ENCODE measurements around the gene TBC1D14.

TBC1D14 gene

DNA sequence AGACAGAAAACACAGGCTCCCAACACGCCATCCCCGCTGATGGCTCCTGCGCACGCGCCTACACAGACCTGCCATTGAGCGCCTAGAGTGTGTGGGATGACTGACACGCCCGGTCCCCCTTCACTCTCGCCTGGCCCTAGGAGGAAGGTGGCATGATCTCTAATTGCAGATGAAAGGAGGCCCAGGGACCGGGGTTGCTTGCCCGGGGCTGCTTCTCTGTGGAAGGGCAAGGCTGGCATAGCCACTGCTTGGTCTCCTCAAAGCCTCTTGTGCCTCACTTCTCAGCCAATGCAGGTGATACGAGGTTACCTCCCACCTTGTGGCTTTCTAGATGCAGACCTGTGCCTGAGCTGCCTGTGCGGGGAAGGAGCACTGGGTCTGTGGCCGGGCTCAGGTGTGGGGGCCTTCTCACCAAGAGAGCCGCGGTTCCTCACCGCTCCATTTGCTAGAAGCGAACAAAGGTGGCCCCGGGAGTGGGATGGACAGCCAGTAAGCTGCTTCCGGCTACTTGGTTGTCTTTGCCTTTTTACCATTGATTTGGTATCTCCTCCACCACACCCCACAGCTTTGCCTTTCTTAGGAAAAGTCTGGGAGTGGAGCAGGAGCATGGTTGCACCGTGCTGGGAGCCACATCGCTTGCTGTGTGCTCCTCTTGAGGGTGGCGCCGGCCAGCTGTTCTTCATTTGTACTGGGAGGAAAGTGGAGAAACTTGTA is 47.0 kb downstream of the TBC1D14 start:
- Histone ChIP-seq H3K36me3 (ENCODE audit: control insufficient read depth, insufficient read depth, low read length) (no peaks in the 10 kb centered on the region), H3K9ac (ENCODE audit: low read length) (no peak overlapping the region), H3K27ac (ENCODE audit: low read depth, low read length) (no peak overlapping the region), H3K4me1 (ENCODE audit: control insufficient read depth, insufficient read depth, low read length) (no peaks in the 10 kb centered on the region), H3K27me3 (ENCODE audit: control insufficient read depth, insufficient read depth, low read length) (no peaks in the 10 kb centered on the region), H3K4me3 (ENCODE audit: low read length) (no peak overlapping the region)

DNA sequence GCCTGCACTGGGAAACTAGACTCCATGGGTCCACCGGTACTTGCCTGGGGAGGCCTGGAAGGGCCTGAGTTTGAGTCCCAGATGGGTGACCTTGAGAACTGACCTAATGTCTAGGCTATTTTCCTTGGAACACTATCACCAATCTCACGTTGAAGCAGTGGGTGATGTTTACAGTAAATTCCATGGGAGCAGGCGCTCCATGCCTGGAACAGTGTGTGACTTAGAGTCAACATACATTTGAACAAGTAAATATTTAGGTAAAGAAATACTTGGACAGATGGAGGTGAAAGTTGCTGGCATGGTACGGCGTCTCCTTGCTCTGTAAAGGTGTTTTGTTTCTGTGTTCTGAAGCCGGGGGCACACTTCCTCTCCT is 47.5 kb downstream of the TBC1D14 start:
- no peaks in the 10 kb centered on the region for H3K27me3 ChIP-seq (ENCODE audit: control insufficient read depth, insufficient read depth, low read length)
- H3K4me3 ChIP-seq (ENCODE audit: low read length), result no peak overlapping the region
- no peaks in the 10 kb centered on the region for H3K36me3 ChIP-seq (ENCODE audit: control insufficient read depth, insufficient read depth, low read length)
- H3K9ac ChIP-seq (ENCODE audit: low read length), result no peak overlapping the region
- H3K4me1 ChIP-seq (ENCODE audit: control insufficient read depth, insufficient read depth, low read length), result no peaks in the 10 kb centered on the region
- H3K27ac ChIP-seq (ENCODE audit: low read depth, low read length), result no peak overlapping the region

DNA sequence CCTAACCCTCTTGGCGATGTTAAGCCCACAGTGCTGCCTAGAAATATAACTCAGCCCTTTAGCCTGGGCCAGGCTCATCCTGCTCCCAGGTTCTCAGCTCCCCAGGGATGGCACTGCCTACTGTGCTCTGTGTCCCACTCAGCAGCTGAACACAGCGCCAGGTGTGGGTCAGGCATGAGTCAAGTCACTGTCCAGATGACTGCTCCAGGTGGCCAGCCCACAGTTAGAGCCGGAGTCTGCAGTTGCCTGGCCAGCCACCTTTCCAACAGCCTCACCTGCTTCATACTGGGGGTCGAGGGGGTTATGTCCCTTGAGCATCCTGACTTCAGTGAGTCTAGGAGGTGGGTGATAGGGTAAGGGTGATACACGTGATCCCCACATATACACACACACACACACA is 48.4 kb downstream of the TBC1D14 start:
- Histone ChIP-seq H3K36me3 (ENCODE audit: control insufficient read depth, insufficient read depth, low read length) (no peaks in the 10 kb centered on the region), H3K27ac (ENCODE audit: low read depth, low read length) (no peak overlapping the region), H3K27me3 (ENCODE audit: control insufficient read depth, insufficient read depth, low read length) (no peaks in the 10 kb centered on the region), H3K4me1 (ENCODE audit: control insufficient read depth, insufficient read depth, low read length) (no peaks in the 10 kb centered on the region), H3K9ac (ENCODE audit: low read length) (no peak overlapping the region), H3K4me3 (ENCODE audit: low read length) (no peak overlapping the region)

DNA sequence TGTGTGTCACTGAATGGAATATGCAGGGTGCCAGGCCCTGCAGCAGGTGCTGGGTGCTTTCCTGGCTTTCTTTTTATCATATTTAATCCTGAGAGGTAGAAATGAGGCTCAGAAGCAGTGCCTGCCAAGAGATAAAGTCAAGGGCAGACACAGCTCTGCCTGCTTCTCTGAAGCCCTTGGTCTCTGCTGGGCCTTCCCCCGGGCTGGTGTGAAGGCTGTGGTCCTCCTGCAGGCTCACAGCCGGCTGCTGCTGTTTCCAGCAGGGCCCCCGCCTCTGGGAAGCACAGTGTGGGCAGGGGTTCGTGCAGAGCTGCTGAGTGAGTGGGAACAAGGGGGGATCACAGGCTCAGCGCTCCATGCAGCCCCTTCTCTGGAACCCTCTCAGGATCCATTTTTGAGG is 49.6 kb downstream of the TBC1D14 start:
- Histone ChIP-seq H3K4me3 (ENCODE audit: low read length) (no peak overlapping the region), H3K4me1 (ENCODE audit: control insufficient read depth, insufficient read depth, low read length) (no peaks in the 10 kb centered on the region), H3K9ac (ENCODE audit: low read length) (no peak overlapping the region), H3K27ac (ENCODE audit: low read depth, low read length) (no peak overlapping the region), H3K36me3 (ENCODE audit: control insufficient read depth, insufficient read depth, low read length) (no peaks in the 10 kb centered on the region), H3K27me3 (ENCODE audit: control insufficient read depth, insufficient read depth, low read length) (no peaks in the 10 kb centered on the region)

DNA sequence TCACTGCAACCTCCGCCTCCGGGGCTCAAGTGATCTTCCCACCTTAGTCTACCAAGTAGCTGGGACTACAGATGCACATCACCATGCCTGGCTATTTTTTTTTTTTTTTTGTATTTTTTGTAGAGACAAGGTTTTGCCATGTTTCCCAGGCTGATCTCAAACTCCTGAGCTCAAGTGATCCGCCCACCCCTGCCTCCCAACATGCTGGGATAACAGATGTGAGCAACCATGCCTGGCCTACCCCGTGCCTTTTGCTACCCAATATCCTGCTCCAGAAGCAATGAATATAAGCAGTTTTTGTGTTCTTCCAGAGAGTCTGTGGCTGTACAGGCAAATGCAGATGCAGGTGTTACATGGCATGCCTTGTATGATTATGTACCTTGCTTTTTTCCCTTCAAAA is 50.5 kb downstream of the TBC1D14 start:
- H3K27ac ChIP-seq (ENCODE audit: low read depth, low read length), result no peak overlapping the region
- no peaks in the 10 kb centered on the region for H3K27me3 ChIP-seq (ENCODE audit: control insufficient read depth, insufficient read depth, low read length)
- H3K4me3 ChIP-seq (ENCODE audit: low read length), result no peak overlapping the region
- no peak overlapping the region for H3K9ac ChIP-seq (ENCODE audit: low read length)
- no peaks in the 10 kb centered on the region for H3K36me3 ChIP-seq (ENCODE audit: control insufficient read depth, insufficient read depth, low read length)
- H3K4me1 ChIP-seq (ENCODE audit: control insufficient read depth, insufficient read depth, low read length), result no peaks in the 10 kb centered on the region

DNA sequence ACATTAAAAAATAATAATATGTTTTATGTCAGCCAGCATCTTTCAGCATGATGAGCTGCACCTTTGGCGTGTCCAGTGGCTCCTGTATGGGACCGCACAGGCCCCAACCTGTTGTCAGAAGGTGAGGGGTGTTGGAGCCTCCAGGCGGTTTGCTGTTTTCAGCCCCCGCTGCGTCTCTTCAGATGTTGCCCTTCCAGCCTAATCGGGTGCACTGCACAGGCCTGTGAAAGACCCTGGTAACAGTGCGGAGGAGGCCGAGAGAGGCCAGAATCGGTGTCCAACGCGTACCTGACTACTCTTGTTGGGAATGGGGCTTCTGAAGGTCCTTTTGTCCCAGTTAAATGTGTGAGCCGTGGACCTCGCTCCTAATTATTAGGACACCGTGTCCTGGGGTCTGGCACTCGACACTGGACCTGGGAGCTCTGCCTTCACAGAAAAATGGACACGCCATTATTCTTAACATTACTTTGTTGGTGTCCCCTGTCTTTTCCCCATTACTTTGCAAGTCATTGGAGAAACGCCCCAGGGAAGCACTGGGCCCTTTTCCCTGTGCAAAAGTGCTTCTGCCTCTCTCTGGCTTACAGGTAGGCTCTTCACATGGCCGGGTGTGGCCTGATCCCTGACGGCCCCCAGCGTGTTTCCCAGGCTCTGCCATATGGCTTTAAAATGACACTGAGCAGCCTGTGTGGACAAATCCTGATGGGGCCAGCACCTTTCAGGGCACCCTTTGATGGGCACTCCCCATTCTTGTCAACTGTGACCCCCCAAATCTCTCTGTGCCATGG is 51.2 kb downstream of the TBC1D14 start:
- H3K36me3 ChIP-seq (ENCODE audit: control insufficient read depth, insufficient read depth, low read length), result no peaks in the 10 kb centered on the region
- H3K4me3 ChIP-seq (ENCODE audit: low read length), result no peak overlapping the region
- H3K9ac ChIP-seq (ENCODE audit: low read length), result no peak overlapping the region
- H3K4me1 ChIP-seq (ENCODE audit: control insufficient read depth, insufficient read depth, low read length), result no peaks in the 10 kb centered on the region
- no peaks in the 10 kb centered on the region for H3K27me3 ChIP-seq (ENCODE audit: control insufficient read depth, insufficient read depth, low read length)
- no peak overlapping the region for H3K27ac ChIP-seq (ENCODE audit: low read depth, low read length)

- Histone ChIP-seq H3K4me3 (ENCODE audit: low read length) (no peak overlapping the region), H3K9ac (ENCODE audit: low read length) (no peak overlapping the region), H3K27ac (ENCODE audit: low read depth, low read length) (no peak overlapping the region), H3K4me1 (ENCODE audit: control insufficient read depth, insufficient read depth, low read length) (no peaks in the 10 kb centered on the region), H3K36me3 (ENCODE audit: control insufficient read depth, insufficient read depth, low read length) (no peaks in the 10 kb centered on the region), H3K27me3 (ENCODE audit: control insufficient read depth, insufficient read depth, low read length) (no peaks in the 10 kb centered on the region)
These were observed 52.0 kb downstream of the TBC1D14 start for GRCh38 chr4:6961496-6962210.

- no peak overlapping the region for H3K27ac ChIP-seq (ENCODE audit: low read depth, low read length)
- H3K4me3 ChIP-seq (ENCODE audit: low read length), result no peak overlapping the region
- no peaks in the 10 kb centered on the region for H3K27me3 ChIP-seq (ENCODE audit: control insufficient read depth, insufficient read depth, low read length)
- no peak overlapping the region for H3K9ac ChIP-seq (ENCODE audit: low read length)
- no peaks in the 10 kb centered on the region for H3K4me1 ChIP-seq (ENCODE audit: control insufficient read depth, insufficient read depth, low read length)
- H3K36me3 ChIP-seq (ENCODE audit: control insufficient read depth, insufficient read depth, low read length), result no peaks in the 10 kb centered on the region
These were observed 52.8 kb downstream of the TBC1D14 start for GRCh38 chr4:6962211-6963041.

DNA sequence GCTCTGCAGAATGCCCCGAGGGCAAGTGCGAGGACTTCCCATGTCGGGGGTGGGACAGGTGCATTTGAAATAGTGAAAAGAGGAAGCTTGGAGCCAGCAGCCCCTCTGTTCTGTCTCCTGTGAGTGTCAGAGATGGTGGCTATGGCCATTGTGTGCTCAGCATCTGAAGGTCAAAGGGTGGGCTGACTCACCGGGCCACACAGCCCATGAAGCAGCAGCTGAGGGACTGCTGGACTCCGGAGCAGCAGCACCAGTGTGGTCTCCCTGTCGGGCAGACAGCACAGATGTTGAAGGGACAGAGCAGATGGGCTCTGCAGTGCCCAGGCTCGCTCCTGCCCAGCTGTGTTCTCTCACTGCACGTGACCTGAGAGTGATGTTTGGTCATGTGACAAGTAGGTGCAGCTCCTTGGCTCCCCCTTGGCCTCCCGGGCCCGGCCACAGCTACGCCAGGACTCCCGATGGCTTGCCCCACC is 53.5 kb downstream of the TBC1D14 start:
- Histone ChIP-seq H3K27ac (ENCODE audit: low read depth, low read length) (no peak overlapping the region), H3K4me3 (ENCODE audit: low read length) (no peak overlapping the region), H3K27me3 (ENCODE audit: control insufficient read depth, insufficient read depth, low read length) (no peaks in the 10 kb centered on the region), H3K4me1 (ENCODE audit: control insufficient read depth, insufficient read depth, low read length) (no peaks in the 10 kb centered on the region), H3K36me3 (ENCODE audit: control insufficient read depth, insufficient read depth, low read length) (no peaks in the 10 kb centered on the region), H3K9ac (ENCODE audit: low read length) (no peak overlapping the region)

DNA sequence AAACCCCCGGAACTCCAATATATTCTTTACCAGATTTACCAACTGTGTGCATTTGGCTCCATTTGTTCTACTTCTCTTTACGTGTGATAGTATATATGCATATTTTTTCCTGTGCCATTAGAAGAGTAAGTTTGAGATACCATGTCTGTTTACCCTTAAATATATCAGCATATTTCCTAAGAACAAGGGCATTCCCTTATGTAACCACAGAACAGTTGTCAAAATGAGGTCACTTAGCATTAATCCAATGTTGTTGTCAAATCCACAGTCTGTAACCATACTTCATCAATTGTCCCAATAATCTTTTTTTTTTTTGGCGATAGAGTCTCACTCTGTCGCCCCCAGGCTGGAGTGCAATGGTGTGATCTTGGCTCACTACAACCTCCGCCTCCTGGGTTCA is 55.2 kb downstream of the TBC1D14 start:
- no peaks in the 10 kb centered on the region for H3K36me3 ChIP-seq (ENCODE audit: control insufficient read depth, insufficient read depth, low read length)
- H3K4me3 ChIP-seq (ENCODE audit: low read length), result no peak overlapping the region
- H3K27me3 ChIP-seq (ENCODE audit: control insufficient read depth, insufficient read depth, low read length), result no peaks in the 10 kb centered on the region
- no peaks in the 10 kb centered on the region for H3K4me1 ChIP-seq (ENCODE audit: control insufficient read depth, insufficient read depth, low read length)
- no peak overlapping the region for H3K9ac ChIP-seq (ENCODE audit: low read length)
- no peak overlapping the region for H3K27ac ChIP-seq (ENCODE audit: low read depth, low read length)

DNA sequence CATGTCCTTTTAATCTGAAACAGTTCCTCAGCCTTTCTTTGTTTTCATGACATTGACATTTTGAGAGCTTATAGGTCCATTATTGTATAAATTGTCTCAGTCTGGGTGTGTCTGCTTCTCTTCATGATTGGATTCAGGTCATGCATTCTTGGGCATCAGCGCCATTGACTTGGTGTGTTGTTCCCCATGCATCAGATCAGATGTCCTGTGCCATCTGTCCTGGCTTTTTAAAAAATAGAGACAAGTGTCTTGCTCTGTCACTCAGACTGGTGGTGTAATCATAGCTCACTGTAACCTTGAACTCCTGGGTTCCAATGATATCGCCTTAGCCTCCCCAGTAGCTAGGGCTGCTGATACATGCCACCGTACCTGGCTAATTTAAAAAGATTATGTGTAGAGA is 55.7 kb downstream of the TBC1D14 start:
- Histone ChIP-seq H3K27me3 (ENCODE audit: control insufficient read depth, insufficient read depth, low read length) (no peaks in the 10 kb centered on the region), H3K4me3 (ENCODE audit: low read length) (no peak overlapping the region), H3K9ac (ENCODE audit: low read length) (no peak overlapping the region), H3K36me3 (ENCODE audit: control insufficient read depth, insufficient read depth, low read length) (no peaks in the 10 kb centered on the region), H3K27ac (ENCODE audit: low read depth, low read length) (no peak overlapping the region), H3K4me1 (ENCODE audit: control insufficient read depth, insufficient read depth, low read length) (no peaks in the 10 kb centered on the region)

GRCh38 chr4:6967846-6968340 is 58.3 kb downstream of the TBC1D14 start:
- no peak overlapping the region for H3K9ac ChIP-seq (ENCODE audit: low read length)
- H3K36me3 ChIP-seq (ENCODE audit: control insufficient read depth, insufficient read depth, low read length), result no peaks in the 10 kb centered on the region
- no peaks in the 10 kb centered on the region for H3K27me3 ChIP-seq (ENCODE audit: control insufficient read depth, insufficient read depth, low read length)
- no peak overlapping the region for H3K4me3 ChIP-seq (ENCODE audit: low read length)
- H3K27ac ChIP-seq (ENCODE audit: low read depth, low read length), result no peak overlapping the region
- no peaks in the 10 kb centered on the region for H3K4me1 ChIP-seq (ENCODE audit: control insufficient read depth, insufficient read depth, low read length)

All from rectal smooth muscle tissue (tissue), 1 donor.